IPS DF 6.9 (cell line): ENCODE data around the gene BCL11B.

Experiments used
- DNase-seq: peaks from one replicate; pipeline ENCODE4 v3.0.0-alpha.2; 2013; ENCODE audit warnings: low read depth, low spot score
- H3K27ac ChIP-seq: one replicate; pipeline ENCODE4 v1.5.1; 2013; ENCODE audit warnings: low read length, control low read depth
- H3K27me3 ChIP-seq: 2 replicates; pipeline ENCODE4 v1.6.1; 2013; ENCODE audit warnings: mild to moderate bottlenecking, low read length; ENCODE audit not compliant: control insufficient read depth, insufficient read depth
- H3K36me3 ChIP-seq: 2 replicates; pipeline ENCODE4 v1.6.1; 2013; ENCODE audit warnings: low read length; ENCODE audit not compliant: control insufficient read depth, insufficient read depth
- H3K4me1 ChIP-seq: 2 replicates; pipeline ENCODE4 v1.6.1; 2013; ENCODE audit warnings: low read length; ENCODE audit not compliant: control insufficient read depth, insufficient read depth
- H3K4me3 ChIP-seq: 2 replicates; pipeline ENCODE4 v1.5.1; 2013; ENCODE audit warnings: mild to moderate bottlenecking, low read length
- H3K9me3 ChIP-seq: 2 replicates; pipeline ENCODE4 v1.6.1; 2013; ENCODE audit warnings: low read length, inconsistent platforms; ENCODE audit not compliant: control insufficient read depth, insufficient read depth
- WGBS: extraction: QIAGEN DNeasy Blood & Tissue Kit; methylation state at CpG from one replicate; pipeline ENCODE4 v1.1.7; 2013; ENCODE audit warnings: mixed read lengths, missing lambda C conversion rate; ENCODE audit not compliant: insufficient read length, insufficient coverage; 5-methylcytosine and 5-hydroxymethylcytosine counted together

The BCL11B gene

DNA sequence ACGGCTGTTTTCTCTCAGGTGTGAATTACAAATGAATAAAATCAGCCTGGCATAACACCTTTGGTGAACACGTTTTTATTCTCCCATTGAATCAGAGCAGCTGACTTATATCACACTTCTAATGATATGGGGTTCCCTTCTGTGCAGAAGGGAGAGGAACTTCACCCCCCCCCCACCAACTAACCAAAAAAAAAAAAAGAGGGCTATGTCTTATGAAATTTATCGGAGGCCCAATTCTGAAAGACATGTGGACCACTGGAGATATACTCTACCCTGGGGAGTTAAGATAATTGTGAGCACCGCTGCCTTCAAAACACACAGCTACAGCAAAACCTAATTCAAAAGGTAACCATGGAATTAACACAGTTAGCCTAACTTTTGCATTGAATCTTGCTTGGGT is 4.6 kb downstream of the BCL11B start:
- WGBS: no CpG with 5 or more reads among the region's 4 CpGs
- Histone ChIP-seq H3K36me3 (no peaks in the 10 kb centered on the region), H3K27me3 (no peaks in the 10 kb centered on the region)

GRCh38 chr14:99266181-99267178 is 5.5 kb downstream of the BCL11B start:
- DNase-seq: no peak
- Histone ChIP-seq H3K27me3 (no peaks in the 10 kb centered on the region), H3K4me1 (peaks cover 13% of the 10 kb centered on the region), H3K9me3 (no peaks in the 10 kb centered on the region), H3K4me3 (no peak overlapping the region), H3K36me3 (no peaks in the 10 kb centered on the region), H3K27ac (no peak overlapping the region)
- no CpG with 5 or more reads among the region's 31 CpGs for WGBS

More for the DNA sequence above, 4.6 kb downstream of the BCL11B start:
- H3K4me1 ChIP-seq: peaks cover 11% of the 10 kb centered on the region
- no peak for DNase-seq
- no peaks in the 10 kb centered on the region for H3K9me3 ChIP-seq
- H3K27ac ChIP-seq: no peak overlapping the region
- H3K4me3 ChIP-seq: no peak overlapping the region

GRCh38 chr14:99265571-99265970 is 6.4 kb downstream of the BCL11B start:
- Histone ChIP-seq H3K9me3 (no peaks in the 10 kb centered on the region), H3K27me3 (no peaks in the 10 kb centered on the region), H3K36me3 (no peaks in the 10 kb centered on the region), H3K4me1 (peaks cover 20% of the 10 kb centered on the region), H3K4me3 (no peak overlapping the region), H3K27ac (no peak overlapping the region)
- no peak for DNase-seq
- no CpG with 5 or more reads among the region's 10 CpGs for WGBS

DNA sequence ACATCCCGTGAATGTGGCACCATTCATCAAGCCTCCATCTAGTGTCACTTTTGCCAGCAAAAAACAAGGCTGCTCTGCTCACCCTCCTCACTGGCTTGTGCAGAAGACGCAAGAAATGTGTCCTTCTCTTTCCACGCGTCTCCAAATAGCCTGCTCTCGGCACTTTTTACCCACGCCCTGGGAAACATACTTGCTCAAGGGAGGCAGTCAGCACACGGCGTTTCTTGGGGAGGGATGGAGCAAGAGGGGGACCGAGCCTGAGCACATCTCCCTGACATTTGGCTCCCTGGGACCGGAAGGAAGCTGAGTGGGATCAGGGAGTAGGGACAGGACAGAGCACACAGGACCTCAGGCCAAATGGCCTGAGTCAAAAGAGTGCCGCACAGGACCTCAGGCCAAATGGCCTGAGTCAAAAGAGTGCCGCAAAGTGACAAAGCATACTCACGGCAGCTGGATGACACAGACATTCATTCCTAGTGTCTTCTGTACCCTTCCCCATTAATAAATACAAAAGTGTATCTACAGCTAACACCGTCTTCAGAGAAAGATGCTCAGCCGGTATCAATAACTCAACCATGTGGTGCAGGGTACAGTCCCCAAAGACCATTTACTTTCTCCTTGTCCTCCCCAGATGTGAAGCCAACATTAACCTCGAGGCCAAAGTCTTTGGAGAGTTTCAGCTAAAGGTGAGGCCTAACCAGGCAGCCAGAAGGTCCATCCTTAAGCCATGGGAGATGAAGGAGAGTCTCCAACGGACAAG is 7.1 kb downstream of the BCL11B start:
- Histone ChIP-seq H3K4me1 (peaks cover 20% of the 10 kb centered on the region), H3K36me3 (no peaks in the 10 kb centered on the region)

GRCh38 chr14:99263564-99264330 is 8.2 kb downstream of the BCL11B start:
- DNase-seq: no peak
- H3K27ac ChIP-seq: no peak overlapping the region
- no CpG with 5 or more reads among the region's 8 CpGs for WGBS
- H3K27me3 ChIP-seq: no peaks in the 10 kb centered on the region
- H3K36me3 ChIP-seq: no peaks in the 10 kb centered on the region
- no peaks in the 10 kb centered on the region for H3K9me3 ChIP-seq
- no peak overlapping the region for H3K4me3 ChIP-seq
- H3K4me1 ChIP-seq: peaks cover 20% of the 10 kb centered on the region

More for the DNA sequence above, 7.1 kb downstream of the BCL11B start:
- H3K4me3 ChIP-seq: no peak overlapping the region
- no peak overlapping the region for H3K27ac ChIP-seq
- no peaks in the 10 kb centered on the region for H3K9me3 ChIP-seq
- H3K27me3 ChIP-seq: no peaks in the 10 kb centered on the region
- no CpG with 5 or more reads among the region's 17 CpGs for WGBS
- DNase-seq: no peak

- Histone ChIP-seq H3K4me3 (no peak overlapping the region), H3K9me3 (no peaks in the 10 kb centered on the region), H3K27me3 (no peaks in the 10 kb centered on the region), H3K4me1 (peaks cover 19% of the 10 kb centered on the region), H3K36me3 (no peaks in the 10 kb centered on the region), H3K27ac (no peak overlapping the region)
- no peak for DNase-seq
- WGBS: no CpG with 5 or more reads among the region's 11 CpGs
These were observed 9.0 kb downstream of the BCL11B start for GRCh38 chr14:99262977-99263448.

- Histone ChIP-seq H3K36me3 (no peaks in the 10 kb centered on the region), H3K4me3 (no peak overlapping the region), H3K27me3 (no peaks in the 10 kb centered on the region), H3K4me1 (peaks cover 22% of the 10 kb centered on the region), H3K9me3 (no peaks in the 10 kb centered on the region), H3K27ac (no peak overlapping the region)
- WGBS: no CpG with 5 or more reads among the region's 25 CpGs
- no peak for DNase-seq
These were observed 9.8 kb downstream of the BCL11B start for GRCh38 chr14:99261912-99262787.

- WGBS: no CpG with 5 or more reads among the region's 20 CpGs
- Histone ChIP-seq H3K4me3 (no peak overlapping the region), H3K9me3 (no peaks in the 10 kb centered on the region), H3K27ac (no peak overlapping the region), H3K4me1 (peaks cover 21% of the 10 kb centered on the region), H3K27me3 (no peaks in the 10 kb centered on the region), H3K36me3 (no peaks in the 10 kb centered on the region)
- DNase-seq: no peak
These were observed 11.1 kb downstream of the BCL11B start for GRCh38 chr14:99260587-99261551.

GRCh38 chr14:99260116-99260515 is 11.9 kb downstream of the BCL11B start:
- Histone ChIP-seq H3K4me3 (no peak overlapping the region), H3K36me3 (no peaks in the 10 kb centered on the region), H3K4me1 (peaks cover 21% of the 10 kb centered on the region), H3K9me3 (no peaks in the 10 kb centered on the region), H3K27me3 (no peaks in the 10 kb centered on the region), H3K27ac (no peak overlapping the region)
- no CpG with 5 or more reads among the region's 9 CpGs for WGBS
- no peak for DNase-seq
